NK-92 (cell line): ENCODE results near the gene GAL.

Source experiments
- DNase-seq: peaks from one replicate; lab custom pipeline; 2025; ENCODE audit not compliant: unreplicated experiment; lab: John Stamatoyannopoulos, UW

GAL gene

GRCh38 chr11:68707527-68707926 is 23.2 kb downstream of the GAL start:
- no peak for DNase-seq

- no peak for DNase-seq
These were observed 24.7 kb downstream of the GAL start for GRCh38 chr11:68709062-68709461.

GRCh38 chr11:68710409-68710808 is 26.1 kb downstream of the GAL start:
- DNase-seq, result no peak

- DNase-seq, result no peak
These were observed 26.8 kb downstream of the GAL start for GRCh38 chr11:68711114-68711513.

GRCh38 chr11:68714060-68714856 is 29.9 kb downstream of the GAL start:
- no peak for DNase-seq

- DNase-seq, result no peak
These were observed 31.2 kb downstream of the GAL start for GRCh38 chr11:68715456-68716122.

GRCh38 chr11:68721075-68721474 is 36.7 kb downstream of the GAL start:
- no peak for DNase-seq

GRCh38 chr11:68722143-68722542 is 37.8 kb downstream of the GAL start:
- DNase-seq, result no peak

GRCh38 chr11:68724293-68724692 is 39.9 kb downstream of the GAL start:
- DNase-seq, result no peak

- no peak for DNase-seq
These were observed 43.4 kb downstream of the GAL start for GRCh38 chr11:68727783-68728182.

GRCh38 chr11:68734111-68734510 is 49.8 kb downstream of the GAL start:
- no peak for DNase-seq

- DNase-seq, result no peak
These were observed 50.8 kb downstream of the GAL start for GRCh38 chr11:68735125-68735524.

GRCh38 chr11:68735646-68736045 is 51.3 kb downstream of the GAL start:
- no peak for DNase-seq
